ENCODE measurements around the gene SHOX. TPM values are rescaled to one million over a fixed set of nuclear protein-coding genes. Genes with fewer than 3 reads are reported as not detected.

Gene SHOX
- total and polyA plus RNA-seq, 5 experiments from 2014 or later: not detected

- ATAC-seq (no peak), DNase-seq (no peak)
- Mint-ChIP-seq H3K9me3 (peaks cover 0 to 26% (median 3%) of the 10 kb centered on the region in 9 donors), H3K4me3 (no peak overlapping the region), H3K36me3 (peaks cover 0 to 6% (median 0%) of the 10 kb centered on the region in 3 donors), H3K4me1 (peaks cover 0 to 10% (median 3%) of the 10 kb centered on the region in 4 donors), H3K27me3 (peaks cover 0 to 19% (median 11%) of the 10 kb centered on the region in 5 donors), H3K27ac (no peak overlapping the region)
- POLR2A ChIA-PET: no interaction called here
Observed at GRCh38 chrX:683576-683975, 53.0 kb downstream of the SHOX start.

GRCh38 chrX:685120-686032, 54.8 kb downstream of the SHOX start:
- Mint-ChIP-seq H3K9me3 (peaks cover 0 to 26% (median 3%) of the 10 kb centered on the region in 9 donors), H3K27ac (no peak overlapping the region), H3K4me3 (no peak overlapping the region), H3K36me3 (peaks cover 0 to 6% (median 0%) of the 10 kb centered on the region in 3 donors), H3K27me3 (peaks cover 0 to 19% (median 11%) of the 10 kb centered on the region in 5 donors), H3K4me1 (peaks cover 0 to 5% (median 0%) of the 10 kb centered on the region in 4 donors)
- DNase-seq: no peak
- POLR2A ChIA-PET: no interaction called here
- no peak for ATAC-seq

- H3K4me3 Mint-ChIP-seq: no peak overlapping the region
- peaks cover 0 to 19% (median 10%) of the 10 kb centered on the region in 9 donors for H3K9me3 Mint-ChIP-seq
- H3K36me3 Mint-ChIP-seq: no peaks in the 10 kb centered on the region
- DNase-seq (no peak), ATAC-seq (no peak)
- POLR2A ChIA-PET: no interaction called here
- H3K27ac Mint-ChIP-seq: no peak overlapping the region
- no peaks in the 10 kb centered on the region for H3K4me1 Mint-ChIP-seq
- H3K27me3 Mint-ChIP-seq: peaks cover 0 to 9% (median 0%) of the 10 kb centered on the region in 5 donors
Observed at GRCh38 chrX:689983-690382, 59.4 kb downstream of the SHOX start.

- H3K27ac Mint-ChIP-seq: no peak overlapping the region
- peaks cover 0 to 31% (median 7%) of the 10 kb centered on the region in 9 donors for H3K9me3 Mint-ChIP-seq
- POLR2A ChIA-PET: no interaction called here
- peaks cover 0 to 2% (median 2%) of the 10 kb centered on the region in 3 donors for H3K36me3 Mint-ChIP-seq
- peaks cover 1 to 19% (median 17%) of the 10 kb centered on the region in 5 donors for H3K27me3 Mint-ChIP-seq
- peaks cover 2 to 9% (median 5%) of the 10 kb centered on the region in 4 donors for H3K4me1 Mint-ChIP-seq
- no peak for DNase-seq
- ATAC-seq: no peak
- H3K4me3 Mint-ChIP-seq: no peak overlapping the region
Observed at GRCh38 chrX:694800-695199, 64.2 kb downstream of the SHOX start.

- DNase-seq (no peak), ATAC-seq (no peak)
- Mint-ChIP-seq H3K27ac (no peak overlapping the region), H3K27me3 (peaks cover 1 to 30% (median 19%) of the 10 kb centered on the region in 5 donors), H3K4me1 (peaks cover 2 to 9% (median 5%) of the 10 kb centered on the region in 4 donors), H3K36me3 (peaks cover 0 to 2% (median 2%) of the 10 kb centered on the region in 3 donors), H3K4me3 (peak overlapping the region in 6 of 10 donors; percentile 10 to 56 (median 31)), H3K9me3 (peaks cover 1 to 40% (median 11%) of the 10 kb centered on the region in 9 donors)
- POLR2A ChIA-PET: no interaction called here
Observed at GRCh38 chrX:698206-698605, 67.6 kb downstream of the SHOX start.

GRCh38 chrX:700936-701335, 70.3 kb downstream of the SHOX start:
- H3K27ac Mint-ChIP-seq: no peak overlapping the region
- peaks cover 1 to 47% (median 10%) of the 10 kb centered on the region in 9 donors for H3K9me3 Mint-ChIP-seq
- peaks cover 2 to 9% (median 5%) of the 10 kb centered on the region in 4 donors for H3K4me1 Mint-ChIP-seq
- no peak for ATAC-seq
- H3K4me3 Mint-ChIP-seq: no peak overlapping the region
- peaks cover 0 to 7% (median 0%) of the 10 kb centered on the region in 3 donors for H3K36me3 Mint-ChIP-seq
- H3K27me3 Mint-ChIP-seq: peaks cover 1 to 30% (median 19%) of the 10 kb centered on the region in 5 donors
- POLR2A ChIA-PET: no interaction called here
- DNase-seq: peak in 1 of 10 donors; percentile 1

- no peak for ATAC-seq
- POLR2A ChIA-PET: no interaction called here
- no peak overlapping the region for H3K4me3 Mint-ChIP-seq
- peak in 1 of 10 donors; percentile 12 for DNase-seq
- H3K27ac Mint-ChIP-seq: no peak overlapping the region
- peaks cover 1 to 30% (median 17%) of the 10 kb centered on the region in 5 donors for H3K27me3 Mint-ChIP-seq
- peaks cover 2 to 9% (median 5%) of the 10 kb centered on the region in 4 donors for H3K4me1 Mint-ChIP-seq
- peaks cover 0 to 7% (median 0%) of the 10 kb centered on the region in 3 donors for H3K36me3 Mint-ChIP-seq
- H3K9me3 Mint-ChIP-seq: peaks cover 4 to 54% (median 17%) of the 10 kb centered on the region in 9 donors
Observed at GRCh38 chrX:701673-702072, 71.1 kb downstream of the SHOX start.

GRCh38 chrX:703466-703865, 72.9 kb downstream of the SHOX start:
- Mint-ChIP-seq H3K4me1 (peaks cover 0 to 4% (median under 1%) of the 10 kb centered on the region in 4 donors), H3K36me3 (peaks cover 0 to 7% (median 0%) of the 10 kb centered on the region in 3 donors), H3K9me3 (peaks cover 4 to 59% (median 24%) of the 10 kb centered on the region in 9 donors), H3K27me3 (peaks cover 0 to 18% (median 7%) of the 10 kb centered on the region in 5 donors), H3K27ac (no peak overlapping the region), H3K4me3 (no peak overlapping the region)
- no peak for ATAC-seq
- POLR2A ChIA-PET: no interaction called here
- no peak for DNase-seq

- Mint-ChIP-seq H3K27me3 (peaks cover 0 to 16% (median 5%) of the 10 kb centered on the region in 5 donors), H3K36me3 (peaks cover 0 to 7% (median 0%) of the 10 kb centered on the region in 3 donors), H3K27ac (no peak overlapping the region), H3K4me1 (no peaks in the 10 kb centered on the region), H3K9me3 (peaks cover 4 to 55% (median 23%) of the 10 kb centered on the region in 9 donors), H3K4me3 (no peak overlapping the region)
- no peak for ATAC-seq
- no peak for DNase-seq
- POLR2A ChIA-PET: no interaction called here
Observed at GRCh38 chrX:703866-704265, 73.3 kb downstream of the SHOX start.

Other genes starting within 250 kb of the SHOX start
- 10 to 100 TPM; 52.9 to 56.4 TPM for gene PPP2R3B, start 243.9 kb upstream of the SHOX start, total RNA-seq
- 10 to 100 TPM in 1 of 3 donors, 1 to 10 TPM in 2; 7.4 to 12.9 (median 9.2) TPM for gene PPP2R3B, start 243.9 kb upstream of the SHOX start, polyA plus RNA-seq